Adipocyte (in vitro differentiated cells): Measurements from ENCODE around the gene ZBTB33.

ENCODE experiments used
- DNase-seq: peaks from one replicate; pipeline ENCODE4 v3.0.0-alpha.2; 2015; ENCODE audit warnings: low read depth
- H3K27me3 ChIP-seq: replicated peaks from 2 replicates; pipeline ENCODE4 v1.7.0; 2013; ENCODE audit warnings: mild to moderate bottlenecking, low read length, moderate library complexity; ENCODE audit not compliant: control insufficient read depth, insufficient read depth
- H3K36me3 ChIP-seq: 2 replicates; pipeline ENCODE4 v1.7.0; 2013; ENCODE audit warnings: low read length, mild to moderate bottlenecking, moderate library complexity; ENCODE audit not compliant: control insufficient read depth, insufficient read depth, severe bottlenecking
- H3K4me1 ChIP-seq: 2 replicates; pipeline ENCODE4 v1.7.0; 2013; ENCODE audit warnings: mild to moderate bottlenecking, low read length, moderate library complexity; ENCODE audit not compliant: control insufficient read depth, insufficient read depth
- H3K4me3 ChIP-seq: 2 replicates; pipeline ENCODE4 v1.7.0; 2013; ENCODE audit warnings: mild to moderate bottlenecking, low read length, moderate library complexity
- H3K9ac ChIP-seq: 2 replicates; pipeline ENCODE4 v1.7.0; 2013; ENCODE audit warnings: mild to moderate bottlenecking, low read length, moderate library complexity
- H3K9me3 ChIP-seq: 2 replicates; pipeline ENCODE4 v1.7.0; 2013; ENCODE audit warnings: mild to moderate bottlenecking, low read length, moderate library complexity; ENCODE audit not compliant: control insufficient read depth

ZBTB33 gene, protein sequence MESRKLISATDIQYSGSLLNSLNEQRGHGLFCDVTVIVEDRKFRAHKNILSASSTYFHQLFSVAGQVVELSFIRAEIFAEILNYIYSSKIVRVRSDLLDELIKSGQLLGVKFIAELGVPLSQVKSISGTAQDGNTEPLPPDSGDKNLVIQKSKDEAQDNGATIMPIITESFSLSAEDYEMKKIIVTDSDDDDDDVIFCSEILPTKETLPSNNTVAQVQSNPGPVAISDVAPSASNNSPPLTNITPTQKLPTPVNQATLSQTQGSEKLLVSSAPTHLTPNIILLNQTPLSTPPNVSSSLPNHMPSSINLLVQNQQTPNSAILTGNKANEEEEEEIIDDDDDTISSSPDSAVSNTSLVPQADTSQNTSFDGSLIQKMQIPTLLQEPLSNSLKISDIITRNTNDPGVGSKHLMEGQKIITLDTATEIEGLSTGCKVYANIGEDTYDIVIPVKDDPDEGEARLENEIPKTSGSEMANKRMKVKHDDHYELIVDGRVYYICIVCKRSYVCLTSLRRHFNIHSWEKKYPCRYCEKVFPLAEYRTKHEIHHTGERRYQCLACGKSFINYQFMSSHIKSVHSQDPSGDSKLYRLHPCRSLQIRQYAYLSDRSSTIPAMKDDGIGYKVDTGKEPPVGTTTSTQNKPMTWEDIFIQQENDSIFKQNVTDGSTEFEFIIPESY

DNA sequence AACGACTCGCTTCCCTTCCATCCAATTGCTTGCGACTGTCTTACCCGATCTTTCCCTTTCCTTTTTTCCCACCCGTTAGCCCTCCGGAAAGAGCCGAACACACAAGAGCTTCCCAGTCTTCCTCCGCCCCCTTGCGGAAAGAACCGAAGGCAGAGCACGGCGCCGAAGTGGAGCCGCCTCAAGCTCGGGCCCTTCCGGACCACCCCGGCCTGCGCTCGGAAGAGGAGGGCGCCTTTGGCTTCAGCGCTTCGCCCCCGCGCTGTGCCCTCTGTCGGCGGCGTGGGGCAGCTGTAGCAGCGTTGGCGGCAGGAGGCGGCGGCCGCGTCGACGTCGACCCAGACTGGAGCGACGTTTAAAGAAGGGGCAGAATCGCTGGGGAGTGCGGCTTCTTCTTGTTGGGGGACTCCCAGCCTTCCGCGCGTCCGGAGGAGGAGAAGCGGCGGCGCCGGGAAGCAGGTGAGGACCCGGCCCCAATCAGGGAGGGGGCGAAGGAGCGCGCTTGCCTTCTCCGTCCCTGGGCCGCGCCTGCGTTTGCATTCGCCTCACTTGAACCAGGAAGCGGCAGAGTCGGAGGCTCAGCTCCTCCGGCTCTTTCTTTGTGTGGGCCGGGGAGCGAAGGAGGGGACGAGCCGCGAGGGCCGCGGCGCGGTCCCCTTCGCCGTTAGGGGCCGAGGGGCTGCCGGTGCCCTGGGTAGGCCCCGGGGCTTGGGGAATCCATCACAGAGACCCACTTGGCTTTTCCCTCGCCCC, at the start of gene ZBTB33:
TSS of gene ZBTB33 (plus strand) at position 291 of the 750 bp plus-strand sequence. CDS start 2,604 bp downstream, outside the sequence.
- H3K4me1 ChIP-seq = no peaks in the 10 kb centered on the region
- H3K4me3 ChIP-seq = peak within 1 kb of the TSS; percentile 92
- H3K27me3 ChIP-seq = peaks cover 4% of the 10 kb centered on the region
- peak; percentile 97 for DNase-seq
- peaks cover 16% of the 10 kb centered on the region for H3K36me3 ChIP-seq
- H3K9me3 ChIP-seq = no peaks in the 10 kb centered on the region
- peak within 1 kb of the TSS; percentile 89 for H3K9ac ChIP-seq

DNA sequence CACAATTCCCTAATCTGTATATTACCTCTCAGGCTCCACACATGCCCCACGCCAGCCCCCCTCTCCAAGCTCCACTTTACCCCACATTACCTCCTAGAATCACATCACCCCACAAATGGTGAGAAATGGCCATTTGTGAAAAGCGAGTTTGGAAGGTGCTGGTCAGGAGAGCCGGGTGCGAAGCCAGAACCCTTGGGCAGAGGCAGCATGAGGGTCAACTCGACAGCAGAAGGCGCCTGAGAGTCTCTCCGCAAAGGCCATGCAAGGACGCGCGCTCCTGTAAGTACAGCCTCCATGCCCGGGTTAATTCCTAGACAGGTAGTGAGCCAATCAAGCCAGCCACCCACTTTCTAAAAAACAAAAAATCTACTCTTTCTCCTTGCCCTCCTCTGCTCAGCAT, 49.8 kb upstream of the ZBTB33 start:
- Histone ChIP-seq H3K27me3 (peaks cover 41% of the 10 kb centered on the region), H3K9me3 (no peaks in the 10 kb centered on the region), H3K4me3 (no peak overlapping the region), H3K36me3 (no peaks in the 10 kb centered on the region), H3K4me1 (no peaks in the 10 kb centered on the region), H3K9ac (no peak overlapping the region)
- DNase-seq = no peak

DNA sequence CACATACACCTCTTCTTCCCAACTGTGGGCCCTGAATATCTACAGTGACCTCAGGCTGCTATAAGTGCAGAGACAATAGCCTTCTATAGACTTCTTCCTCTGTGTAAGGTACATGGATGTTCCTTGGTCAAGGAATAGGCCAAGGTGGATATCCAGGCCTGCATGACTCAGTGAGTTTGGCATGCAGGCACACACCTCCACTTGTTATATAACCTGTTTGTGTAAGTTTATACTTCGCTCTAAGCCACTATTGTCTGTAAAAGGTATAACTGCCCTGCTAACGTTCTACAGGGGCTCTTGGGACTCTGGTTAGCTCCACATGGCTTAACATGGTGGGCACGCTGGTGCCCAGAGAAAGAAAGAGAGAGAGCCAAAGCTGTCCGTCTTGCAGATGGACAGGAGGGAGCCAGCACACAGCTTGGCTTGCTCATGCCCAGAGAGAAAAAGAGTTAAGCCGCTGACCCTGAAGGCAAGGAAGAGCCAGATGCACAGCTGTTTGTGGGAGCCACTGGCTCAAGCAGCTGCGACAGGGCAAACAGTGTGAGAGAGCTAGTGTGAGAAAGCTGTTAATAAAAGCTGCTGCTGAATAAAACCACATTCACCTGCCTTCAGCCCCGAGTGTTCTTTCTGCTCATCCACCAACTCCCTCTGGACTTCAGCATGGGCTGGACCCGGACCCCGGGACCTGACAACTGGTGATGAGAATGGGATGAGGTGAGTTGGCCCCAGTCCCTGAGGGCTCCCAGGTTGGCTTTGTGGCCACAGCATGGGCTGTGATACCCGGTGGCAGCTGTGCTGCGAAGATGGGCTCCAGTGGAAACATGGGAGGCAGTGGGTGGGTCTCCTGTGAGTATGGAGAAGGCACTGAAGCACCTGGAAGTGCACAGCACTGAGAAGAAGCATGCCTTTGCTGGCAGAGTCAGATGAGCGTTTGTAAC, 44.5 kb upstream of the ZBTB33 start:
- Histone ChIP-seq H3K9me3 (no peaks in the 10 kb centered on the region), H3K36me3 (no peaks in the 10 kb centered on the region), H3K9ac (no peak overlapping the region), H3K4me1 (no peaks in the 10 kb centered on the region), H3K27me3 (peaks cover 39% of the 10 kb centered on the region), H3K4me3 (no peak overlapping the region)
- DNase-seq = no peak

GRCh38 chrX:120207009-120207605, 43.5 kb upstream of the ZBTB33 start:
- Histone ChIP-seq H3K27me3 (peaks cover 31% of the 10 kb centered on the region), H3K4me3 (no peak overlapping the region), H3K4me1 (no peaks in the 10 kb centered on the region), H3K9me3 (no peaks in the 10 kb centered on the region), H3K9ac (no peak overlapping the region), H3K36me3 (no peaks in the 10 kb centered on the region)
- DNase-seq = no peak

DNA sequence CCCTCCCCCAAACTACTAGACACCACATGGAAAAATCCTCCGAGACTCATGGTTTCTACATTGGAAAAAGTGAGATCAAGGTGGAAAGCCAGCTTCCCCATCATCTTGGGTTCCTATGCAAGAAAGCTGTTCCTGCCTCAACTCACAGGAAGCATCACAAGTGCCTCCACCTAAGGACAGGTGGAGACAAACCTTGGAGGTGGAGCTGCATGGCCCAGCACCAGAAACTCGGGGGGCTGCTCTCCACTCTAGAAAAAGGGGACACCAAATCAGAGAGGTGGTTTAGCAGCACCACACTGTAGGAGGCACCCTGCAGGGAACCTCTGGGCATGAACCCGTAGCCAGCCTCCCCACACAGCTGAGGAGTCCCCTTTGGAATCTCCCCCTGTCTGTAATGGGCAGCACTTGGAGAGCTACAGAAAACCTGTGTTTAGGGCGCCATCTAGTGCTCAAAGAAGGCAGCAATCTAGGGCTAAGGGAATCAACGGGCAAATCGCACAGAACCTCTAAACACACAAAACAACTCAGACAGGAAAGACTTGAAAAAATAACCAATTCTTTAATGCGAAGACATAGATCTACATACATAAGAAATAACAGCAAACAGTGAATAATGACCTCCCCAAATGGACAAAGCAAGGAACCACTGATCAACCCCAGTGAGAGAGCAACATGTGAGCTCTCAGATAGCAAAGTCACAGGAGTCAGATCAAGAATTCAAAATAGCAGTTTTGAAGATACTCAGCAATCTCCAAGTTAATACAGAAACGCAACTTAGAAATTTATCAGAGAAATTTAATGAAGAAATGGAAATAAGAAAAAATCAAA, 37.0 kb upstream of the ZBTB33 start:
- H3K27me3 ChIP-seq = peaks cover 4% of the 10 kb centered on the region
- H3K36me3 ChIP-seq = no peaks in the 10 kb centered on the region
- peak; percentile 77 for DNase-seq
- no peaks in the 10 kb centered on the region for H3K9me3 ChIP-seq
- H3K4me3 ChIP-seq = no peak overlapping the region
- H3K9ac ChIP-seq = no peak overlapping the region
- no peaks in the 10 kb centered on the region for H3K4me1 ChIP-seq

GRCh38 chrX:120223374-120223773, 27.2 kb upstream of the ZBTB33 start:
- no peak overlapping the region for H3K9ac ChIP-seq
- no peaks in the 10 kb centered on the region for H3K4me1 ChIP-seq
- no peaks in the 10 kb centered on the region for H3K9me3 ChIP-seq
- no peaks in the 10 kb centered on the region for H3K36me3 ChIP-seq
- DNase-seq = no peak
- H3K27me3 ChIP-seq = peaks cover 4% of the 10 kb centered on the region
- no peak overlapping the region for H3K4me3 ChIP-seq

DNA sequence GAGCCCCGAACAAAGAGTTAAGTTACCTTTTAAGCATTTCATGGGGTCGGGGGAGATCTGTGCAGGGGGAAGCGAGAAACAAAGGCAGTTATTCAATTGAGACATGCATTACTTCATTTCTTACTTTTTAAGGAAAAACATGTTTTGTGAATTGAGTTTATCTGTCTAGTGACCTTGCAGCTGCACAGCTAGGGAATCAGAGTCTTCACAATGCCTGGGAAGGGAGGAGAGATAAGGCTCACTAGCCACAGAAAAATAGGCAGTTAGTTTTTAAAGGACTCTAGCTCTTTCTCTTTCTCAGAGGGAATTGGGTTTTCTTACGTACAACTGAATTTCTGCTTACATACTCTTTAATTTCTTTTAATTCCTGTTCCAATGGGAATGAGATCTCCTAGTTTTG, 26.2 kb upstream of the ZBTB33 start:
- Histone ChIP-seq H3K36me3 (no peaks in the 10 kb centered on the region), H3K4me3 (no peak overlapping the region), H3K9me3 (no peaks in the 10 kb centered on the region), H3K4me1 (no peaks in the 10 kb centered on the region), H3K27me3 (peaks cover 4% of the 10 kb centered on the region), H3K9ac (no peak overlapping the region)
- DNase-seq = no peak

GRCh38 chrX:120228187-120228908, 22.3 kb upstream of the ZBTB33 start:
- H3K9ac ChIP-seq = no peak overlapping the region
- H3K4me1 ChIP-seq = no peaks in the 10 kb centered on the region
- no peak for DNase-seq

DNA sequence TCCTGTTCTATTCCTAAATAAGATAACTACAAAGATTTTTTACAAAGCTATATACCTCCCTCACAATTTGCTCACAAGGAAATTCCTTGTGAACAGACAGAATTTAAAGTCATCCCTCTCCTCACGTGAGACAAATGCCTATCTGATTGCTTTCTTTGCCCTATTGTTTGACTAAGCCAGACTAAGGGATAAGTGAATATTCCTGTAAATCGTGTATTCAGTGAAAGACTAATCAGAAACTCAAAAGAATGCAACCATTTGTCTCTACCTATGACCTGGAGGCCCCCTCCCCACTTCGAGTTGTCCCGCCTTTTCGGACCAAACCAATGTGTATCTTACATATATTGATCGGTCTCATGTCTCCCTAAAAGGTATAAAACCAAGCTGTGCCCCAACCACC, 15.3 kb upstream of the ZBTB33 start:
- Histone ChIP-seq H3K9ac (no peak overlapping the region), H3K4me1 (no peaks in the 10 kb centered on the region), H3K27me3 (no peaks in the 10 kb centered on the region), H3K36me3 (no peaks in the 10 kb centered on the region), H3K4me3 (no peak overlapping the region), H3K9me3 (no peaks in the 10 kb centered on the region)
- DNase-seq = no peak

More at GRCh38 chrX:120228187-120228908, 22.3 kb upstream of the ZBTB33 start:
- Histone ChIP-seq H3K9me3 (no peaks in the 10 kb centered on the region), H3K36me3 (no peaks in the 10 kb centered on the region), H3K27me3 (peaks cover 4% of the 10 kb centered on the region), H3K4me3 (no peak overlapping the region)
